Measurements from ENCODE around the gene RNF11.

DNA sequence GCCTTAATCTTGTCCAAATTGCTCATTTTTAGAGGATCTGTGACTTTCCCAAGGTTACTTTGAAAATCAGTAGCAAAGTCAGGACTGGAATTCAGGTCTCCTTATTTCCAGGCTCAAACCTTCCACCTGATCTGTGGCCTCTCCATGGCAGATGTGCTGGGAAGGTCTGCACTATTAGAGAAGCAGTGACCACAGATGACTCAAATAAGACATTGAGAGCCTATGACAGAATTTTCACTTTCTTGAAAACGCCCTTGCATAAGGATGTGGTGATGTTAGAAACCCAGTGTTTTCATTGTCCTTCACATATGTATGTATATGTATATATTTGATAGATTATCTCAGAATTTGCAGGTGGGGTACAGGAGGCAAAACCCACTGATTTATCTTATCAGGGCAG, 49.0 kb downstream of the RNF11 start:
- TF ChIP-seq SP1 (IDR thresholded peaks at IDR 0.05) (no peak), BHLHE40 (IDR thresholded peaks at IDR 0.05; ENCODE audit: borderline replicate concordance) (no peak), ELF4 (IDR thresholded peaks at IDR 0.05) (no peak), SUZ12 (IDR thresholded peaks at IDR 0.05) (no peak), FOXM1 (IDR thresholded peaks at IDR 0.05; ENCODE audit: borderline replicate concordance) (no peak), ZNF384 (IDR thresholded peaks at IDR 0.05) (no peak), TARDBP (IDR thresholded peaks at IDR 0.05) (no peak), CTBP1 (IDR thresholded peaks at IDR 0.05; ENCODE audit: borderline replicate concordance) (no peak), HDGF (IDR thresholded peaks at IDR 0.05; ENCODE audit: borderline replicate concordance) (no peak)
- TF ChIP-seq, protein P1, sequence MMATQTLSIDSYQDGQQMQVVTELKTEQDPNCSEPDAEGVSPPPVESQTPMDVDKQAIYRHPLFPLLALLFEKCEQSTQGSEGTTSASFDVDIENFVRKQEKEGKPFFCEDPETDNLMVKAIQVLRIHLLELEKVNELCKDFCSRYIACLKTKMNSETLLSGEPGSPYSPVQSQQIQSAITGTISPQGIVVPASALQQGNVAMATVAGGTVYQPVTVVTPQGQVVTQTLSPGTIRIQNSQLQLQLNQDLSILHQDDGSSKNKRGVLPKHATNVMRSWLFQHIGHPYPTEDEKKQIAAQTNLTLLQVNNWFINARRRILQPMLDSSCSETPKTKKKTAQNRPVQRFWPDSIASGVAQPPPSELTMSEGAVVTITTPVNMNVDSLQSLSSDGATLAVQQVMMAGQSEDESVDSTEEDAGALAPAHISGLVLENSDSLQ (IDR thresholded peaks at IDR 0.05): no peak
